NCI-H82 treated with DMSO at 0.1 percent for 48 hours (cell line): ENCODE measurements around the gene RAB30.

Source experiments
- DNase-seq: peaks from one replicate; lab custom pipeline; 2025; ENCODE audit not compliant: unreplicated experiment; lab: John Stamatoyannopoulos, UW

RAB30 gene

DNA sequence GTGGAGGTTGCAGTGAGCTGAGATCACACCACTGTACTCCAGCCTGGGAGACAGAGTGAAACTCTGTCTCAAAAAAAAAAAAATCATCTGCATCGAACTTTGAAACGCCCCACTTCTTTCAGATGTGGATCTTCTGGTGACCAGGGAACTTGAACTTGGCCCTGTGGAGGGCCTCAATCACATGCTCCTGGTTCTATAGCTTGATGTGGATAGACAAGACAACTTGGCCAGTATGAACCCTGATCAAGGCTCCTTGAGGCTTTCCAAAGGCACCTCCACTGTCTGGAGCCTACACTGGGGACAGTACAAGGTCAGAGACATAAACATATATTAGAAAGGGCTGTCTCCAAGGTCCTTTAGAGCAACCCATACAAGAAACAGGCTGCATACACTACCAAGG is 30.6 kb downstream of the RAB30 start:
- no peak for DNase-seq

DNA sequence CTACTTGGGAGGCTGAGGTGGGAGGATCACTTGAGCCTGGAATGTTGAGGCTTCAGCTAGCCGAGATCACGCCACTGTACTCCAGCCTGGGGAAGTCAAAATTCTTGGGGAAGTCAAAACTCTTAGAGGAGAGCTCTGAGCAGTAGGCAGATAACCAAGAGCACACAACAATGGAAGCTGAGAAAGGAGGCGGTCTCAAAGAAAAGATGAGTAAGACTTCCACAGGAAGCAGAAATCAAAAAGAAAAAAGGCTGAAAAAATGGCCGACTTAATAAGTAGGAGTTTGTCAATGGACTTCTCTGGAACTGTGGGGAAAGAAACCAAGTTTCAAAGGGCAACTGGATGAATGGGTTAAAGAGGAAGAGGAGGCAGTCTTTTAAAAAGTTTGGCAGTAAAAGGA is 32.1 kb downstream of the RAB30 start:
- DNase-seq = no peak

DNA sequence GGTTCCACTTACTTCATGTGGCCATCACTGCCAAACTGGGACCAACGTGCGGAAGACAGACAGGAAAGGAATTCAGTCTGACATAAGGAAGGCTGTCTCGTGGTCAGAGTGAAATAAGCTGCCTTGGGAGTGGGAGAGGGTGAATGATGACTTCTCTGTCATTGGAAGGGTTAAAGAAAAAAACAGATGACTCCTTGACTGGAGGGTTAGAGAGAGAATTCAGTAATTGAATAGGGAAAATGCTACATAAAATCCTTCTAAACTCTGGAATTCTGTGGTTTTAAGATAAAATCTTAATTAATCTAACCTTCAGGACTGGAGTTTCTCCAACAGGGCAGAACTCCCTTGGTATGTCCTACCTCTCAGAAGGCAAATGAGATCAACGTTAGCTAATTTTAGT is 33.8 kb downstream of the RAB30 start:
- no peak for DNase-seq

DNA sequence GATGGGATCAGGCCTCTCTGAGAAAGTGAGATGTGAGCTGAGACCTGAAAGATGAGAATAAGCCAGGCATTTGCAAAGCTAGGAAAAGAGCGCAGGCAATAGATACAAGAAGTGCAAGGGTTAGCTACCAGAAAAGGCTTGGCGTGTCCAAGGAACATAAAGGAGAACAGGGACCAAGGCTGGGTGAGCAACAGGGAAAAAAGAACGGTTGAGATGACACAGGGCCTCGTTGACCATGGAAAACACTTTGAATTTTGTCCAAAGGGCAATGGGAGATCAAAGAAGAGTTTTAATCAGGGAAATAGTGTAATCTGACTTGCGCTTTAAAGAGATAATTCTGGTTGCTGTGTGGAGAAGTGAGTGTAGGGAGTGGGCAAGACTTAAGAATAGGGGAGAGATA is 35.0 kb downstream of the RAB30 start:
- no peak for DNase-seq

DNA sequence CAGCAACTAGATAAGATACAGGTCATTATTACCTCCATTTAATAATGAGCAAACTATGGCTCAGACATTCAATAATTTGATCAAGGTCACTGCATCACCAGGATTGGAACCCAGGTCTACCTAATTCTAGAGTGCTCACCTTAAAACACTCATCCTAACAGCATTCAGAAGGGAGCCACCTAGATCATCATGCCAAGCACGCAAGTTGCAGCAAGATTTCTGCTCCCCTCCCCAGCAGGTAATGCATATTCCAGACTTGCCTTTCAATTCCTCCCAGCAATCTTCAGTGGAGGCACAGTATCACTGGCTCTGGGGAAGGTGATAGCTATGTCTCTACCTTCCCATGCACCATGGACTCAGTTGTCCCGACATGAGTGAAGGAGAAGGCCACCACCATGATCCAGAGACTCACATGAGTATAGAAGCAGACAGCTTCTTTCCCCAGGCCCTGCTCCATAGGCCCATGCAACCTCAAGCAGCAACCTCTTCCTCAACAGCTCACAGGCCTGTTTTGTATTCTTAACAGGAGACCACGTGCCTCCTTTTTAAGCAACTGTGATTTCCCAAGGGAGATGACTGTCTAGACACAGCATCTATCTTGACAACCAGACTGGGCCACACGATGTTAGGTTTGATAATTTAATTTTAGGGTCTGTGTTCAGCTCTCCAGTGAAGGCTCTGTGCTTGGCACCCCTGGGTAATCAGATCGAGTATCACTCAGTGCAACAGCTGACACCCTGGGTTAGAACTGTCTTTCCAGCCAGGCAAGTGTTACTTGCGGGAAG is 36.4 kb downstream of the RAB30 start:
- peak; percentile 20 for DNase-seq

DNA sequence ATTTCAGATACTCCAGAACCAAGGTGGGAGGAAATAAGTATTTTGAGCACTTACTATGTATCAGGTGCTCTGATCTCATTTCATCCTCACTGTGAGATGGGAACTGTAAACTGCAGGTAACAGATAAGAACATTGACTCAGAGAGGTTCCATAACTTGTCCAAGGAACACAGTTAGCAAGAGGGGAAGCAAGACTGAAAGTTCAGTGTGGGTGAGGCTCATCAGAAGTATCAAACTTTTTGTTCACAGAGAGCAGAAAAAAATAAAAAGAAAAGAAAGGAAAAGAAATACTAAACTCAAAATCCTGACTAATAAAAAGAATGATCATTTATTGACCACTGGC is 37.1 kb downstream of the RAB30 start:
- no peak for DNase-seq

DNA sequence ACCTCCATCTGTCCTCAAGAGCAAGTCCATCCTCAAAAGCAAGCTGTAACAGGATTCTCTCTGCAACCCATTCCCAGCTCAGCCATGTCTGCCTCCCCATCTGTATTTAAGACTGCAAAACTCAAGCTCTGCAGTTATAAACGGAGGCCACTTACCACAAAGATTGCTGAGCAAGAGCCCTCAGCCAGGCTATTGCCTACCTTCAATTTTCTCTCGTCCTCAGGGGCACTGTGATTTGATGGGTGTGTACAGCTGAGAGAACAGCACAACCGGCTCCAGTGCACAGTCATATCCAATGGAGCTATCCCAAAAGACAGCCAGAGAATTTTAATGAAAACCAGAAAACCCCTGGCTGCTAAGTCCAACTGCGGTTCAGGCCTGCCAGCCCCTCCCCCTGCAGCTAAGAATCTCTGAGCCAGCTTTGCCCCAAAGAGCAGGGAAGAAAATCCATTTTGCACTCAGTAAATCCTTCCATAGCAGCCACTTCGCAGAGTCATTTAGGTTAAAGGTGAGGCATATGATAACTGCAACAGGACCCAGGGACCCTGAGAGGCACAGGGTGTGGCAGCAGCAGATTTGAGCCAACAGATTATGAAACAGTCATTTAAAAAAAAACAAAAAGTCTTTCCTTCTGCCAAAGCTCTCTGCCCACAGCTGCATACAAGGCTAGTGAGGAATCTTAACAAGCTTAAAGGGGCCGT is 37.6 kb downstream of the RAB30 start:
- peak; percentile 93 for DNase-seq

DNA sequence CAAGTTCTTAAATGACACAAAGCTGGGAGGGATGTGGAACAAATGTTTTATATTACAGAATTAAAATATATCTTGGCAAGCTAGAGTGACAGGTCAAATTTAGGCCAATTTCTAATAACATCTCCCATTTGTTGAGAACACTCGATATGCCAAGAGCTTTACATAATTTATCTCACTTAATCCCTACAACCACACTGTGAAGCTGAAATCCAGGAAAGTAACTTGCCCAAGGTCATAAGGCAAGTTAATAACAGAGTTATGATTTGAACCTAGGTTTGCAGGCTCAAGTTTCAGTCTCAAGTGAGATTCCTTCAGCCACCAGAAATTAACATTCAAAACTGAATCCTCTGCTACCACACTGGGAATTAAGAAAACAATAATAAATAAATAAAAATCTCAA is 38.3 kb downstream of the RAB30 start:
- peak; percentile 77 for DNase-seq

DNA sequence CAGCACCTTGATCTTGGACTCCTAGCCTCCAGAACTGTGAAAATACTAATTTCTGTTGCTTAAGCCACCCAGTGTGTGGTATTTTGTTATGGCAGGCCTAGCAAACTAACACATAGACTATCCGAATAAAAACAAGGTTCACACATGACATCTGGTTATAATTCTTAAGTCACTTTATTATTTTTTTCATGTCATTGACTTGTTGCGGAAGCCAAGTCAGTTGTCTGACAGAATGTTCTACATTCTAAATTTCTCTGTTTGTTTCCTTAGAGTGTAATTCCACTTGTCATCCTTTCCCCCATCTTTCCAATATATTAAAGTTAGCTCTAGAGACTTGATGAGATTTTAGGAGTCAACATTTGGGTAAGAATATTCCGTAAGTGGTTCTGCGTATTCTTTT is 40.6 kb downstream of the RAB30 start:
- no peak for DNase-seq

DNA sequence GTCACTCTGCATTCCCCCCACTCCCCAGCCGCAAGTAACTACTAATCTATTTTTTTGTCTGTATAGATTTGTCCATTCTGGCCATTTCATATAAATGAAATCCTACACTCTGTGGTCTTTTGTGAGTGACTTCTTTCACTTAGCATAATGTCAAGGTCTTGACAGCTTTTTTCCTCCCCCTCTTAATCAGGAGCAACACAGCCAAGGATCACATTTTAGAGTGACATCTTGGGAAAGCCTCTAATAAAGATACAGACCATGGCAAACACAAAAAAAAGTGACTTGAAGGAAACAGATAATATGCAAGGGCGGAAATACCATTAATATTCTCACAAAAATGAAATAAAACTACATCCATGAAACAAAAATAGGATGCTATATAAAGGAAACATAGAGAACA is 43.9 kb downstream of the RAB30 start:
- DNase-seq = no peak

DNA sequence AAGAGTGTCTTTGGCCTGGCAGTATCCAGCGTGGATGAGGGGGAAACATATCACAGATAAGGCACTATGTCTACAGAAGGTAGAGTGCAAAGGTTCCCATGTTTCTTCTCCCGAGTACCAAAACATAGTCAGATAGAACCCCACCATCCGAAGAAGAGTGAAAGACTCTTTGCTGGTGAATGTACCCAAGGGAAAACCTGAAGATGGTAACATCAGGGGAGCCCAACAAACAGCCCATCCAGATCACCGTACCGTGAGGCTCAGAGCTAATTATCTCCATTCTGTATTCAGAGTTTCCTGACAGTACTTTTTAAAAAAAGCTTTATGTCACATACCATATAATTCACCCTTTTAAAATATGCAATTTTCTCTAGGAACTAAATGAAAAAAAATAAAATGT is 44.4 kb downstream of the RAB30 start:
- DNase-seq = no peak

DNA sequence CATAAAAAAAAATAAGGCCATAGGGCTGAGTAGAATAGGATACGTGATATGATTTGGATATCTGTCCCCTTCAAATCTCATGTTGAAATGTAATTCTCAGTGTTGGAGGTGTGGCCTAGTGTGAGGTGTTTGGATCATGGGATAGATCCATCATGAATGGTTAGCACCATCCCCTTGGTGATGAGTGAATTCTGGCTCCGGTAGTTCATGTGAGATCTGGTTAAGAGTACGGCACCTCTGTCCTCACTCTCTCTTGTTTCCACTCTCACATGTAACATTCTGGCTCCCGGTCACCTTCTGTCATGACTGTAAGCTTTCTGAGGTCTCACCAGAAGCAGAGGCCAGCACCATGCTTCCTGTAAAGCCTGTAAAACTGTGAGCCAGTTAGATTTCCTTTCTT is 45.5 kb downstream of the RAB30 start:
- DNase-seq = no peak

- DNase-seq = no peak
Measured at GRCh38 chr11:83025267-83025704, 46.4 kb downstream of the RAB30 start.

DNA sequence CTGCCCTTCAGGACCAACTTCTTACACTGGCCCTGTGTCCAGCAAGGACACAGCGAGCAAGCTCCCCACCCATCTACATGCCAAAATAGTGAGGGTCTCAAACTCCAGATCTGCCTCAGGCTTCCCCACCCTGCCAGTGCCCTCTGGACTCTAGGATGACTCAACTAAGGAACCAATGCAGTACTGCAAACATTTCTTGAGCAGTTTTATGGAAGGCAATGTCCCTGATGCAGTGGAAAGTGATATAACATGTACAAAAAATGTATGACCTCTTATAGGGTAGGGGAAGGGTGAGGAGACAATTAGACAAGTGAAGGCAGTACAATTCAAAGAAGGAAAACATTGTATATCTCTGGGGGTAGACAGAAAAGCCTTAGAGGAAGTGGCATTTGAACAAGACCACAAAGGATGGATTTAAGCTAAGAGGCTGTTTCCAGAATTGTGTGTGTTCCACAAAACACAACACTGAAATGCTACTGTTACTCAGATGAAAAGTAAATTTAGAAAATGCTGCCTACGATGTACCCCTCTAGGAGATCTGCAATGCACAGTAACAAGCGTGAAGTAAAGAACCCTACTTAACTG is 47.3 kb downstream of the RAB30 start:
- DNase-seq = no peak

- DNase-seq = no peak
Measured at GRCh38 chr11:83023410-83023809, 48.3 kb downstream of the RAB30 start.

DNA sequence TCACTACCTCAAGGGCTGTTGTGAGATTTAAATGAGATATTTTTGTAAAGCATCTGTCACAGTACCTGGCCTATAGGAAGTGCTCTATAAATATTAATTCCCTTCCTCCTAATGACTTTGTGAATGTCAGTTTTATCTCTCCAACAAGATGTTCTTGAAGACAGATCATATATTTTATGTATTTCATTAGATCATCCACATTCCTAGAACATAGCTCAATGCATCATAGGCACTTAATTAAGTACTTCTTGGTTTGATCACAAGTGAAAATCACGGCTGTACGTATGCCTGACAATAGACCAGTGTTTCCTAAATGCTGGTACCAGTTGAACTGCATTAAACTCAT is 49.9 kb downstream of the RAB30 start:
- DNase-seq = no peak

- DNase-seq = no peak
Measured at GRCh38 chr11:83020942-83021779, 50.5 kb downstream of the RAB30 start.

GRCh38 chr11:83019888-83020579 is 51.7 kb downstream of the RAB30 start:
- DNase-seq = no peak

GRCh38 chr11:83014951-83015350 is 56.7 kb downstream of the RAB30 start:
- no peak for DNase-seq

DNA sequence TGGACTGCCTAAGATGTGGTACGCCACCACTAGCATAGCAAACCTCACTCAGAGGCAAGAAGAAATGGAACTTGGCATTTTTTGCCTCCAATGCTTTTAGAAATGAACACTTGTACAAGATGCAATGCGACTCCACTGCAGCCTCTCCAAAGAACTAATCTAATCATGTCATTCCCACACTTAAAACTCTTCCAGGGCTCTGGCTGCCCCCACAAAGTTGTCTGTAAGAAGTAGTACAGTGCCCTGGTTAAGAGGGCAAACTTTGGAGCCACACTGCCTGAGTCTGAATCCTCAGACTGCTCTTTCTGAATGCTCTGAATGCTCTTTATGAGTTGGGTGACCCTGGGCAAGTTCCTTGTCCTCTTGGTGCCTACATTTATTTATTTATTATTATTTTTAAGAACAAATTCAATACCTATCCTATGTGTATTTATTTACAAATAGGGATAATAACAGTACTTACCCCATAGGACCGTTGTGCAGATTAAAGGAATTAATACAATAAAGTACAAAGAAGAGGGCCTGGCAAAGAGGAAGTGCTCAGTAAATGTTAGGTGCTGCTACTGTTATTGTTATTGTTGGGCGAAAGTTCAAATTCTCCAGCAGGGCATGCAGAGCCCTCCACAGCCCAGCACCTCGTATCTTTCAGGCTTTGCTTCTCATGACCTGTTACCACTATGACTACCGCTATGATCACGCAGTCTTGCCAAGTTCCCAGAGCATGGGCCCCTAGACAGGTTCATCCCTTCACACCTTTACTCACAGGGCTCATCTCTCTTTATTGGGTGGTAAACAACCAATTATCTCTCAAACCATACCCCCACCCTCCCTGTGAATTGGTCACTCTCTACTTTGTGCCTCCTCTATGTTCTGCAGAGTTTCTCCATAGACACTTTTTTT is 59.3 kb downstream of the RAB30 start:
- no peak for DNase-seq
